ENCODE measurements around the gene NTN4.
"Not testable (repeated sequence)": the region's sequence is repeated elsewhere in the genome, so short reads cannot be mapped to it uniquely, and the experiment has no call there.

The NTN4 gene

GRCh38 chr12:95712269-95712668, 78.3 kb downstream of the NTN4 start:
- no peak for DNase-seq (ENCODE audit: low read depth, low spot score)

DNA sequence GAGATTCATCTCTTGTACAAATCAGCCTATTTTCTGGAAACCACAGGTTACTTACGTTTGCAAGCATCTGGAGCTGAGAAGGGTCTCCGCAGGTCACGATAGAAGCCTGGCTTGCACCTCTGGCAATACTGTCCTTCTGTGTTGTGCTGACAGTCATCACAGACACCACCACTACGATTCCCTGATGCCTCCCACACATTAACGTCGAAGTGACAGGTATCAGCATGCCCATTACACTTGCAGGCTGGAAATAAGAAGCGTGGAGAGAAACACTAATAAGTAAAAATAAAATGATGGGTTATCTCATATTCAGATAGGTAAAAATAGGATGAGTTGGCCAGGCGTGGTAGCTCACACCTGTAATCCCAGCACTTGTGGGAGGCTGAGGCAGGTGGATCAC, 80.2 kb downstream of the NTN4 start:
- DNase-seq (ENCODE audit: low read depth, low spot score) = no peak

GRCh38 chr12:95709152-95709551, 81.4 kb downstream of the NTN4 start:
- no peak for DNase-seq (ENCODE audit: low read depth, low spot score)

DNA sequence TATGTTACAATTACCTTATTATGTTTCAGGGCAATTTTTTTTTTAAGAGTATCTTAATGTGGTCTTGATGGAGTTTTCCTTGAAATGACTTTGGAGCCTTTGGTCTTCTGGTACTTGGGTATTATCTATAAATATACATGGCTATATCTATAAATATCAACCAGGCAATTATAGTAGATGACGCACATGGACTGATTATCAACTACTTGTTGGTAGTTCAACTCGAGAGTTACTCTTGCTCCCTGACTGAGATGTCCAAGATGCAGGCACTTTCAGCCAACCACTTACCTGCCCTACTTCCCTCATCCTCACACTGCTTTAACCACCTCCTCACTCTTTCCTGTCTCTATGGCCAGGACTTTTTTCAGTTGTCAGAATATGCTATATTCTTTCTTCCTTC, 85.4 kb downstream of the NTN4 start:
- no peak for DNase-seq (ENCODE audit: low read depth, low spot score)

- no peak for DNase-seq (ENCODE audit: low read depth, low spot score)
These were observed 86.6 kb downstream of the NTN4 start for GRCh38 chr12:95703986-95704385.

GRCh38 chr12:95701722-95702418, 88.7 kb downstream of the NTN4 start:
- DNase-seq (ENCODE audit: low read depth, low spot score) = no peak

- no peak for DNase-seq (ENCODE audit: low read depth, low spot score)
These were observed 89.3 kb downstream of the NTN4 start for GRCh38 chr12:95701275-95701674.

GRCh38 chr12:95700316-95700785, 90.2 kb downstream of the NTN4 start:
- no peak for DNase-seq (ENCODE audit: low read depth, low spot score)

DNA sequence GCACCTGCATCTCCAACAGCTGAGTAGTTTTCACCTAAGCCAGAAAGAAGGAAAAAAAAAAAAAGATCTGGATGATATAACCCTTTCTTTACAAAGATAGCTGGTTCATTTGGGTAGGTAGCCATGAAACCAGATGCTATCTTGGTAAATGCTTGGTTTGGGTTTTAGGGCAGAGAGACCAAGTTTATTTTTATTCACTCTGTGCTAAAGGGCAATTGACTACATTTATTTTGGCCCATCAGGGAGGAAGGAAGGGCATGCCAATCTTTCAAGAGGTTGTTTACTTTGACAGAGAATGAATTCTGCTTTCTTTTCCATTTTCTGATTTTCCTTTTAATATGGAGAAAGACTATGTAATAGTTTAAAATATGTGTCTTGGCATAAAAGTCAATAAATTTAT, 91.0 kb downstream of the NTN4 start:
- no peak for DNase-seq (ENCODE audit: low read depth, low spot score)

DNA sequence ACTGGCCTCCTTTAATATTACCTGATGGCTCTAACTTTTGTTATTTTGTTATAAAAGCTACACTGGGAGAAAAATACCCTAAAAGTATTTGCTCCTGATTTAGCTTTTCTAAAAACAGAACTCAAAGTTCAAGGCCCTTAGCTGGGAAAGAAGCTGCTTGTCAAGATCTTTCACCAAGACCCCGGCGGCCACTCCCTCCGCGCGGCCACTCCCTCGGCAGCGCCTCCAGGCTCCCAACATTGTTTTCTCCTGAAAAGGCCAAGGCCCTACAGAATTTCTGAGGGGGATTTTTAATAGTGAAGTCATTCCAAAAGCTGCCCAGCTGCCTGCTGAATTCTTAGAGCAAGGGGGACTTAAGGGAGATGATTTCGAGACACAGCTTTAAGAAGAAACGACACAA, 96.4 kb downstream of the NTN4 start:
- DNase-seq (ENCODE audit: low read depth, low spot score) = no peak

GRCh38 chr12:95693689-95694088, 96.9 kb downstream of the NTN4 start:
- DNase-seq (ENCODE audit: low read depth, low spot score) = no peak

- DNase-seq (ENCODE audit: low read depth, low spot score) = no peak
These were observed 99.5 kb downstream of the NTN4 start for GRCh38 chr12:95690861-95691635.

- no peak for DNase-seq (ENCODE audit: low read depth, low spot score)
These were observed 102.6 kb downstream of the NTN4 start for GRCh38 chr12:95687937-95688336.

DNA sequence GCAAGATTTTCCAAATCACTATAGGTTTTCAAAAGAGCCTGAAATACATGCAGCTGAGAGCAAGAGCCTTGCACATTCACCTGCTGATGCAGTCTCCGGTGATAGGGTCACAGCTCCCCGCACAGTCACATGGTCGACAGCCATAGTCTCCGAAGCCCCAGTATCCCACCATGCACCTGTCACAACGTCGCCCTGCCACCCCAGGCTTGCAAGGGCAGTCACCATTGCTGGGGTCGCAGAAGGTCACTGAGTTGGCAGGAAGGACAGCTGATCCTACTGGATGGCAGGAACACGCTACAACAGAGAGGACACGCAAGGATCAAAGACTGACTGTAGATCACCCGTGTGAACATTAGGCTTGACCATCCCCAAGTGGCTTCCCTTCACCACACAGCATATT, 107.1 kb downstream of the NTN4 start:
- no peak for DNase-seq (ENCODE audit: low read depth, low spot score)

DNA sequence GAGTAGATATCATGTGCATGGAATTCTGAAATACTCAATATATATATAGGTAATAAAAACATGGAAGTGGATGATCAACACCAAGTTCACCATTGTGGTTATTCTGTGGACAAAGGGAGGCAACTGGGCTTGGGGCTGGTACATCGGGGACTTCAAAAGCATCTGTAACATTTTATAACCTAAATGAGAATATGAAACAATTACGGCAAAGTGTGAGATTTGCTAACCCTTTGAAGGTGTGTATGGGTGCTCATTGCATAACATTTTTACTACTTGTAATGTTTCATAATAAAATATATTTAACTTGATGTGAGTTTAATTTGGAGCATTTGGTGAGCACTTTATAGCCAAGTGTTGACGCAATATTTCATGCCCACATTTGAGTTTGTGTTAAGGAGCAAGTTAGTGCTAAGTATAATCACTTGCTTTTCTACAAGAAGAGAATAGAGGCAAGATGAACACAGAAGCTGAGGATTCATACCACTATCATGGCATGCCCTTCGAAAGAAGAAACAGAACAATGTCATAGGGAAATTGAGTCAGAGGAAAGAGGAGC, 109.3 kb downstream of the NTN4 start:
- DNase-seq (ENCODE audit: low read depth, low spot score) = no peak

GRCh38 chr12:95678684-95679083, 111.9 kb downstream of the NTN4 start:
- DNase-seq (ENCODE audit: low read depth, low spot score) = no peak

- DNase-seq (ENCODE audit: low read depth, low spot score) = not testable (repeated sequence)
These were observed 112.8 kb downstream of the NTN4 start for GRCh38 chr12:95677782-95678181.

GRCh38 chr12:95674631-95675030, 115.9 kb downstream of the NTN4 start:
- no peak for DNase-seq (ENCODE audit: low read depth, low spot score)

- DNase-seq (ENCODE audit: low read depth, low spot score) = no peak
These were observed 116.4 kb downstream of the NTN4 start for GRCh38 chr12:95674163-95674562.

GRCh38 chr12:95673576-95673975, 117.0 kb downstream of the NTN4 start:
- DNase-seq (ENCODE audit: low read depth, low spot score) = no peak

- no peak for DNase-seq (ENCODE audit: low read depth, low spot score)
These were observed 118.4 kb downstream of the NTN4 start for GRCh38 chr12:95672166-95672565.

- DNase-seq (ENCODE audit: low read depth, low spot score) = no peak
These were observed 119.3 kb downstream of the NTN4 start for GRCh38 chr12:95671265-95671664.

GRCh38 chr12:95663525-95663924, 127.0 kb downstream of the NTN4 start:
- DNase-seq (ENCODE audit: low read depth, low spot score) = no peak
